GM15510 (cell line): ENCODE results near the gene FXN.
A peak's percentile ranks its signal among the peaks of the same experiment; 100 is the strongest.

Experiments used
- POLR2A ChIP-seq: IDR thresholded peaks from 3 replicates; pipeline ENCODE4 v1.6.1; 2011; ENCODE audit warnings: borderline replicate concordance; ENCODE audit not compliant: insufficient read length; ENCODE audit errors: extremely low read depth

The FXN gene

DNA sequence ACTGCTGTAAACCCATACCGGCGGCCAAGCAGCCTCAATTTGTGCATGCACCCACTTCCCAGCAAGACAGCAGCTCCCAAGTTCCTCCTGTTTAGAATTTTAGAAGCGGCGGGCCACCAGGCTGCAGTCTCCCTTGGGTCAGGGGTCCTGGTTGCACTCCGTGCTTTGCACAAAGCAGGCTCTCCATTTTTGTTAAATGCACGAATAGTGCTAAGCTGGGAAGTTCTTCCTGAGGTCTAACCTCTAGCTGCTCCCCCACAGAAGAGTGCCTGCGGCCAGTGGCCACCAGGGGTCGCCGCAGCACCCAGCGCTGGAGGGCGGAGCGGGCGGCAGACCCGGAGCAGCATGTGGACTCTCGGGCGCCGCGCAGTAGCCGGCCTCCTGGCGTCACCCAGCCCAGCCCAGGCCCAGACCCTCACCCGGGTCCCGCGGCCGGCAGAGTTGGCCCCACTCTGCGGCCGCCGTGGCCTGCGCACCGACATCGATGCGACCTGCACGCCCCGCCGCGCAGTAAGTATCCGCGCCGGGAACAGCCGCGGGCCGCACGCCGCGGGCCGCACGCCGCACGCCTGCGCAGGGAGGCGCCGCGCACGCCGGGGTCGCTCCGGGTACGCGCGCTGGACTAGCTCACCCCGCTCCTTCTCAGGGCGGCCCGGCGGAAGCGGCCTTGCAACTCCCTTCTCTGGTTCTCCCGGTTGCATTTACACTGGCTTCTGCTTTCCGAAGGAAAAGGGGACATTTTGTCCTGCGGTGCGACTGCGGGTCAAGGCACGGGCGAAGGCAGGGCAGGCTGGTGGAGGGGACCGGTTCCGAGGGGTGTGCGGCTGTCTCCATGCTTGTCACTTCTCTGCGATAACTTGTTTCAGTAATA lies at the start of gene FXN:
Gene FXN, plus strand, starts transcription at position 315 of the 871 bp plus-strand sequence. Its CDS starts 31 bp downstream, at position 346.
- TF ChIP-seq POLR2A: peak; percentile 62

DNA sequence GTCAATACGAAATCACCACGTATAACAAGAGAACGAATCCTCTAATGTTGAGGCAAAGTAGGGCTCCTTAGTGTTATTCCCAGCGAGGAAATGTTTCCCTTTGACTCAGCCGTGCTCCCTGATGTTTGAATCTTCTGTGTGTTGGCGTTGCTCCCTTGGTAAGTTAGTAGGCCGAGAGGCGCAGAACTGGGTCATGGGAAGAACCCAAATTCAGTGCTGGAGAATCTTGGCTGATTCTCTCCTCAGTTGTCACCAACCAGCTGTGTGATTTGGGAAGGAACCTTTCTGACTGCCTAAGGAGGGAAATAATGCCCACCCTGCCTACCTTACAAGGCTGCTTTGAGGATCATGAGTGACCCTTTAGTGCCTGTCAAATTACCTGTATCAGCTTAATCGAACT lies 44.1 kb upstream of the FXN start:
- TF ChIP-seq POLR2A: no peak

- TF ChIP-seq POLR2A: no peak
Observed at GRCh38 chr9:68995776-68996175, 39.8 kb upstream of the FXN start.

GRCh38 chr9:68996462-68996861 lies 39.1 kb upstream of the FXN start:
- no peak for TF ChIP-seq POLR2A

DNA sequence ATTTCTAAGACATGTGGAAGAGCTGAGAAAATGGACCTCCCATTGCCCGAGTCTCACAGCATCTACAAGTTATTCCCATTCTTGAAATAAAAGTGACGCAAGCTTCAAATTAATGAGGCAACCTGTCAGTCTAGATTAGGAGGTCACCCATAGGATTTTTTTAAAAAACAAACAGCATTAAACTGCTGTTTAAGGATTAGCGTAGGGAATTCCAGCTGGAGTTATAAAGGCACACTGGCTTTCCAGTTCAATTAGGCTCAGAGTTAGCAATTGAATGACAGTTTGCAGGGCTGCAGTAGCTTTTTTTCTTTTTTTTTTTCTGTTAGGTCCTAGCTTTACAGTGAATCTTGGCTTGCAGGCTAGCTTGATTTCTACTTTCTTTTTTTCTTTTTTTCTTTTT lies 37.9 kb upstream of the FXN start:
- TF ChIP-seq POLR2A: no peak

DNA sequence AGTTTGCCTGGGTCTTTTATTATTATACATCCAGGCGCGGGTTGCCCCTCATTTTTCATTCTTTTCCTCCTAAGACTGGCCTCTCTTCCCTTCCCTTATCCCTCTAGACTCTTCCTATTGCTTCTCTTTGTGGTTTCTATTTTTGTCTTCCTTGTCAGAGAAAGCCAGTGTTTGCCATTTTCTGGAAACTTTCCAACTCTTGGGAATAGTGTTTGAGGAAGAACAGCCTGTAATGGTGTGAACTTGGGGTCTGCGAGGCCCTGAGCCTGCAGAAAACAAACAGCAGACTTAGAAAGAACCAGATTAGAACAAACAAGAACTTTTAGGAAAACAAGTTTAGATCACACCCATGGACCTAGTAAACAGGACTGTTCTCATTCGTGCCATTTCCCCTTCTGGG lies 37.2 kb upstream of the FXN start:
- TF ChIP-seq POLR2A: no peak

DNA sequence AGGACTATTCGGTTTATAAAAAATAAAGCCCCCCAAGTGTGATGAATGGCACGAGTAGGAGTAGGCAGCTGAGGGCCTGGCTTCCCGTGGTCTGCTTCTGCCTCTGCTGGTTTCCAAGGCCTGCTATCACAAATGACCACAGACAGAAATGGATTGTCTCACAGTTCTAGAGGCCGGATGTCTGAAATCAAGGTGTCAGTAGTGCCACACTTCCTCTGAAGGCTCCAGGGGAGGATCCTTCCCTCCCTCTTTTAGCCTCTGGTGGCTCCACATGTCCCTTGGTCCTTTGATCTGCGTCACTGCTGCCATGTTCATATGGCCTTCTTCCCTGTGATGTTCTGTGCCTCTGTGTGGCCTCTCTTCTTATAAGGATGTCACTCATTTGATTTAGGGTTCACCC lies 36.7 kb upstream of the FXN start:
- no peak for TF ChIP-seq POLR2A

- TF ChIP-seq POLR2A: no peak
Observed at GRCh38 chr9:68999393-69000105, 36.0 kb upstream of the FXN start.

GRCh38 chr9:69001921-69002320 lies 33.6 kb upstream of the FXN start:
- no peak for TF ChIP-seq POLR2A

DNA sequence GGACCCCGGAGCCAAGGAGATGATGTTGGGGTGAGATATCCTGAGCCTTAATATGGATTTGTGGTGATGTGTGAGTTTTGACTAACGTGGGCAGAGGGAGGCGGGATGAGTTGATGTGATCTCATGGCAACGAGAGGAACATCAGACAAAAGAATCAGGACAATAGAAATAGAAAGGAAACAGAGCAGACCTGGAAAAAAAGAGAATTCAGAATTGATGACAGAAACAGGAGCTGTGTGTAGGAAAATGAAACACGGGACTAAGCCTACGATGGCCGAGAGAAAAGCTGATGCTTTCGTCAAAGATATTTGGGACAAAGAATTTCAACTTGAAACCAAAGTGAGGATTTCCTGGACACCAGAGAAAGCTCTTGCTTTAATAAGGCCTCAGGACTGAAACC lies 32.5 kb upstream of the FXN start:
- no peak for TF ChIP-seq POLR2A

DNA sequence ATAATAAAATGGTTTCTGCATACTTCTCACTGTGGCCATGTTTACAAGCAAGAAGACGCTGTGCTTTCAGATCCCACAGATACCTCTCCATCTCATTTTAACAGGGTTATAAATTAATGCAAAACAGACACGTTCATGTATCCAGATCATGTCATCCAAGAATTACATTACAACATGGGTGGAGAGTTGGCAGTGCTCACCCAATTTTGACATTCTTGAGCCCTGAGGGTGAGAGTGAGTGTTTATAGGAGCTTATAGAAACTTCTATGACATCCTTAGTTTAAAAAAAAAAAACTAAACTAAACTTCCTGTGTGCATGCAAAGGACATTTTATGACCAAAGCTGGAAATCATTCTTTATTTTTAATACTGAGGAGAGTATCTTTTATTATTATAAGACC lies 30.7 kb upstream of the FXN start:
- no peak for TF ChIP-seq POLR2A

GRCh38 chr9:69009708-69010107 lies 25.8 kb upstream of the FXN start:
- TF ChIP-seq POLR2A: no peak

- no peak for TF ChIP-seq POLR2A
Observed at GRCh38 chr9:69012696-69013381, 22.7 kb upstream of the FXN start.

DNA sequence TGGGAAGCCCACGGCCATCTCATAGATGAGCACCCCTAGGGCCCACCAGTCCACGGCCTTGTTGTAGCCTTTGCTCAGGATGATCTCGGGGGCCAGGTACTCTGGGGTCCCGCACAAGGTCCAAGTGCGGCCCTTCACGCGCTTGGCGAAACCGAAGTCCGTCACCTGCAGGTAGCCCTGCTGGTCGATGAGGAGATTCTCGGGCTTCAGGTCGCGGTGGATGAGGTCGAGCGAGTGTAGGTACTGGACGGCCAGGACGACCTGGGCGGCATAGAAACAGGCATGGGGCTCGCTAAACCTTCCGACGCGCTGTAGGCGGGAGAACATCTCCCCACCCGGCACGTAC lies 22.2 kb upstream of the FXN start:
- no peak for TF ChIP-seq POLR2A

DNA sequence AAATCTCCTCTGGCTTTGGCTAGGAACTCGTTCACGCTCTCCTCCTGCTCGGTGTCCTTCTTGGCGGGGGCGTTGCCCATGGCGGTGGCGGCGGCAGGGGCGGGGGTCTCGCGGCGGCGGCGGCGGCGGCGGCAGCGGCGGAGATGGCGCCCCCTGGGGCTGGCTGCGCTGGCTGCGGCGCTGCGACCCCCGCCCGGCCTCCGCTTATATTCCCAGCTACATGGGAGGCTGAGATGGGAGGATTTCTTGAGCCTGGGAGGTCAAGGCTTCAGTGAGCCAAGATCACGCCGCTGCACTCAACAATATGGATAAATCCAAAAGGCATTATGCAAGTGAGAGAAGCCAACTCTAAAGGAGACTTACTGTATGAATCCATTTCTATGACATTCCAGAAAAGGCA lies 21.5 kb upstream of the FXN start, which contains the start of gene PRKACG:
Gene PRKACG, minus strand, starts transcription at position 101 of the 400 bp plus-strand sequence. Its CDS starts 21 bp downstream, at position 80.
- no peak for TF ChIP-seq POLR2A
